Measurements from ENCODE around the gene KIAA1958. TPM values are rescaled to one million over a fixed set of nuclear protein-coding genes. Genes with fewer than 3 reads are reported as not detected.

The KIAA1958 gene
- total and polyA plus RNA-seq, 2 donors from 2014 or later: 2.6 to 15.3 TPM

- Histone ChIP-seq H3K36me3 (ENCODE audit: control insufficient read depth in 2 of 3, insufficient read depth in 3 of 3, low read length in 3 of 3) (no peaks in the 10 kb centered on the region), H3K27ac (ENCODE audit: low read depth in 2 of 2, low read length in 2 of 2) (no peak overlapping the region), H3K9me3 (ENCODE audit: control insufficient read depth in 2 of 3, insufficient read depth in 1 of 3, low read length in 3 of 3) (no peaks in the 10 kb centered on the region), H3K27me3 (ENCODE audit: control insufficient read depth, insufficient read depth, low read length) (no peaks in the 10 kb centered on the region), H3K4me1 (ENCODE audit: control insufficient read depth in 2 of 3, insufficient read depth in 2 of 3, low read depth in 1 of 3, low read length in 3 of 3) (peaks cover 0 to 6% (median 3%) of the 10 kb centered on the region in 3 donors), H3K9ac (ENCODE audit: low read length in 3 of 3) (no peak overlapping the region), H3K4me3 (ENCODE audit: low read length in 3 of 3) (peak overlapping the region in 2 of 3 donors; percentile 88 to 91)
- FAIRE-seq (no peak), DNase-seq (no peak)
- no peak for TF ChIP-seq CTCF (IDR thresholded peaks at IDR 0.05; ENCODE audit: borderline replicate concordance, extremely low read depth, insufficient read depth)
- intact Hi-C loops (cut with DNase I): no loop called here
Measured at GRCh38 chr9:112485574-112485973, 1.1 kb upstream of the KIAA1958 start.

- H3K27me3 ChIP-seq (ENCODE audit: control insufficient read depth, insufficient read depth, low read length): no peaks in the 10 kb centered on the region
- no peaks in the 10 kb centered on the region for H3K9me3 ChIP-seq (ENCODE audit: control insufficient read depth in 2 of 3, insufficient read depth in 1 of 3, low read length in 3 of 3)
- FAIRE-seq (no peak), DNase-seq (peak; percentile 67 to 89 (median 80))
- no peak for TF ChIP-seq CTCF (IDR thresholded peaks at IDR 0.05; ENCODE audit: borderline replicate concordance, extremely low read depth, insufficient read depth)
- H3K36me3 ChIP-seq (ENCODE audit: control insufficient read depth in 2 of 3, insufficient read depth in 3 of 3, low read length in 3 of 3): no peaks in the 10 kb centered on the region
- H3K4me3 ChIP-seq (ENCODE audit: low read length in 3 of 3): peak overlapping the region; percentile 81 to 85 (median 82)
- intact Hi-C loops (cut with DNase I): no loop called here
- H3K4me1 ChIP-seq (ENCODE audit: control insufficient read depth in 2 of 3, insufficient read depth in 2 of 3, low read depth in 1 of 3, low read length in 3 of 3): peaks cover 0 to 18% (median 9%) of the 10 kb centered on the region in 3 donors
- H3K9ac ChIP-seq (ENCODE audit: low read length in 3 of 3): peak overlapping the region; percentile 11 to 82 (median 73)
- H3K27ac ChIP-seq (ENCODE audit: low read depth in 2 of 2, low read length in 2 of 2): peak overlapping the region; percentile 76 to 85
Measured at GRCh38 chr9:112487008-112487798, 576 bp downstream of the KIAA1958 start.

GRCh38 chr9:112487799-112488340 lies 1.2 kb downstream of the KIAA1958 start:
- peak overlapping the region; percentile 45 to 82 (median 73) for H3K9ac ChIP-seq (ENCODE audit: low read length in 3 of 3)
- peak overlapping the region; percentile 76 to 85 for H3K27ac ChIP-seq (ENCODE audit: low read depth in 2 of 2, low read length in 2 of 2)
- H3K9me3 ChIP-seq (ENCODE audit: control insufficient read depth in 2 of 3, insufficient read depth in 1 of 3, low read length in 3 of 3): no peaks in the 10 kb centered on the region
- no peaks in the 10 kb centered on the region for H3K36me3 ChIP-seq (ENCODE audit: control insufficient read depth in 2 of 3, insufficient read depth in 3 of 3, low read length in 3 of 3)
- TF ChIP-seq CTCF (IDR thresholded peaks at IDR 0.05; ENCODE audit: borderline replicate concordance, extremely low read depth, insufficient read depth): no peak
- H3K4me3 ChIP-seq (ENCODE audit: low read length in 3 of 3): peak overlapping the region; percentile 81 to 85 (median 82)
- DNase-seq: peak in 3 of 5 donors; percentile 14 to 55 (median 54)
- H3K27me3 ChIP-seq (ENCODE audit: control insufficient read depth, insufficient read depth, low read length): no peaks in the 10 kb centered on the region
- intact Hi-C loops (cut with DNase I): no loop called here
- no peak for FAIRE-seq
- peaks cover 0 to 21% (median 11%) of the 10 kb centered on the region in 3 donors for H3K4me1 ChIP-seq (ENCODE audit: control insufficient read depth in 2 of 3, insufficient read depth in 2 of 3, low read depth in 1 of 3, low read length in 3 of 3)
